DND-41 (cell line): ENCODE measurements around the gene MAN2A1.

Experiments
- ATAC-seq: fragments of 200-7000 bp; cut with Tn5 transposase; 3 replicates; pipeline ENCODE4 v1.9.1; 2021; ENCODE audit warnings: low read depth; ENCODE audit not compliant: insufficient read depth
- DNase-seq: peaks from one replicate; pipeline ENCODE4 v3.0.0-alpha.2; 2020
- H2AFZ ChIP-seq: 2 replicates; pipeline ENCODE4 v1.6.0; 2012; ENCODE audit warnings: low read depth, low read length
- H3K27ac ChIP-seq: 2 replicates; pipeline ENCODE4 v1.5.1; 2012; ENCODE audit warnings: low read length, inconsistent platforms
- H3K27me3 ChIP-seq: fragments of 200-600 bp; sonication (generic); 2 replicates; pipeline ENCODE4 v1.6.0; 2012; ENCODE audit warnings: low read length, mild to moderate bottlenecking, inconsistent platforms; ENCODE audit not compliant: insufficient read depth, poor library complexity
- H3K36me3 ChIP-seq: 2 replicates; pipeline ENCODE4 v1.5.1; 2012; ENCODE audit warnings: low read length, inconsistent platforms; ENCODE audit not compliant: insufficient read depth
- H3K4me1 ChIP-seq: 2 replicates; pipeline ENCODE4 v1.5.1; 2012; ENCODE audit warnings: mild to moderate bottlenecking, low read length; ENCODE audit not compliant: insufficient read depth
- H3K4me2 ChIP-seq: 2 replicates; pipeline ENCODE4 v1.6.0; 2012; ENCODE audit warnings: mild to moderate bottlenecking, moderate library complexity, low read length, inconsistent platforms; ENCODE audit not compliant: insufficient read depth
- H3K4me3 ChIP-seq, 2 experiments: fragments of 200-600 bp in 1 of 2; shearing (Covaris generic) in 1 of 2; 2 replicates each; pipeline ENCODE4 v1.5.1; 2012 to 2016; ENCODE audit warnings: inconsistent platforms in 2 of 2, low read length in 2 of 2, mild to moderate bottlenecking in 2 of 2, low read depth in 1 of 2, moderate library complexity in 1 of 2
- H3K79me2 ChIP-seq: 2 replicates; pipeline ENCODE4 v1.6.0; 2012; ENCODE audit warnings: low read length, inconsistent platforms; ENCODE audit not compliant: insufficient read depth
- H3K9ac ChIP-seq: 2 replicates; pipeline ENCODE4 v1.6.0; 2012; ENCODE audit warnings: low read depth, mild to moderate bottlenecking, inconsistent platforms, low read length, moderate library complexity
- H3K9me3 ChIP-seq: 2 replicates; pipeline ENCODE4 v1.5.1; 2012; ENCODE audit warnings: low read length, moderate library complexity, mild to moderate bottlenecking, inconsistent platforms; ENCODE audit not compliant: insufficient read depth, severe bottlenecking
- H4K20me1 ChIP-seq: 2 replicates; pipeline ENCODE4 v1.6.0; 2012; ENCODE audit warnings: low read length; ENCODE audit not compliant: insufficient read depth
- CTCF ChIP-seq: IDR thresholded peaks from 2 replicates; pipeline ENCODE4 v1.5.1; 2012; ENCODE audit warnings: borderline replicate concordance, low read length, moderate library complexity, mild to moderate bottlenecking; ENCODE audit not compliant: poor library complexity, severe bottlenecking; ENCODE audit errors: extremely low read depth
- EZH2 ChIP-seq: IDR thresholded peaks from 3 replicates; pipeline ENCODE4 v1.6.1; 2012; ENCODE audit warnings: borderline replicate concordance, low read depth, mild to moderate bottlenecking, moderate library complexity, low read length, inconsistent platforms; ENCODE audit not compliant: severe bottlenecking

Gene MAN2A1

GRCh38 chr5:109911731-109912130, 222.0 kb downstream of the MAN2A1 start:
- TF ChIP-seq CTCF (no peak), EZH2 (no peak)
- H3K36me3 ChIP-seq, result no peaks in the 10 kb centered on the region
- H3K4me1 ChIP-seq, result no peaks in the 10 kb centered on the region
- no peak overlapping the region for H3K4me2 ChIP-seq
- H3K79me2 ChIP-seq, result no peaks in the 10 kb centered on the region
- no peaks in the 10 kb centered on the region for H3K9me3 ChIP-seq
- DNase-seq, result no peak
- no peak overlapping the region for H2AFZ ChIP-seq
- H3K27me3 ChIP-seq, result no peaks in the 10 kb centered on the region
- H3K27ac ChIP-seq, result no peak overlapping the region
- H3K4me3 ChIP-seq, result no peak overlapping the region
- no peak for ATAC-seq
- H4K20me1 ChIP-seq, result no peaks in the 10 kb centered on the region
- H3K9ac ChIP-seq, result no peak overlapping the region

- H4K20me1 ChIP-seq, result no peaks in the 10 kb centered on the region
- H2AFZ ChIP-seq, result no peak overlapping the region
- H3K27ac ChIP-seq, result no peak overlapping the region
- no peak for TF ChIP-seq CTCF
- H3K36me3 ChIP-seq, result no peaks in the 10 kb centered on the region
- no peak overlapping the region for H3K4me2 ChIP-seq
- ATAC-seq, result no peak
- peaks cover 1% of the 10 kb centered on the region for H3K4me1 ChIP-seq
- H3K9me3 ChIP-seq, result no peaks in the 10 kb centered on the region
- no peaks in the 10 kb centered on the region for H3K79me2 ChIP-seq
- DNase-seq, result no peak
- no peaks in the 10 kb centered on the region for H3K27me3 ChIP-seq
- H3K9ac ChIP-seq, result no peak overlapping the region
- no peak overlapping the region for H3K4me3 ChIP-seq
These were observed 225.2 kb downstream of the MAN2A1 start for GRCh38 chr5:109914906-109915305.

- TF ChIP-seq EZH2, result no peak
- TF ChIP-seq CTCF, result no peak
- Histone ChIP-seq H2AFZ (no peak overlapping the region), H3K4me2 (no peak overlapping the region), H3K9ac (no peak overlapping the region), H3K4me3 (no peak overlapping the region), H3K79me2 (no peaks in the 10 kb centered on the region), H3K27ac (no peak overlapping the region), H3K27me3 (no peaks in the 10 kb centered on the region), H3K36me3 (no peaks in the 10 kb centered on the region), H4K20me1 (no peaks in the 10 kb centered on the region), H3K4me1 (peaks cover 18% of the 10 kb centered on the region), H3K9me3 (no peaks in the 10 kb centered on the region)
- ATAC-seq (no peak), DNase-seq (no peak)
These were observed 226.9 kb downstream of the MAN2A1 start for GRCh38 chr5:109916481-109917153.
